Activated CD8-positive, alpha-beta T cell treated with anti-CD3 and anti-CD28 coated beads for 36 hours (primary cell): Measurements from ENCODE around the gene TBC1D2B. TPM values are rescaled to one million over a fixed set of nuclear protein-coding genes. Genes with fewer than 3 reads are reported as not detected.

ENCODE experiments used
- ATAC-seq: fragments of 200-7000 bp; cut with Tn5 transposase; one replicate; pipeline ENCODE4 v1.10.0; 2021; ENCODE audit warnings: mild to moderate bottlenecking, moderate library complexity
- CTCF ChIA-PET: fragments of 350-600 bp; sonication (Branson Sonifier 250); formaldehyde crosslinking; loops from one replicate; lab custom pipeline; 2021; ENCODE audit warnings: antibody characterized with exemption; lab: Charles Lee
- POLR2A ChIA-PET: fragments of 350-600 bp; sonication (Branson Sonifier 250); formaldehyde crosslinking; loops from one replicate; lab custom pipeline; 2021; ENCODE audit warnings: antibody characterized with exemption; lab: Charles Lee
- DNase-seq: peaks from one replicate; pipeline ENCODE4 v3.0.0-alpha.2; 2020
- H3K27ac Mint-ChIP-seq: one replicate; pipeline ENCODE4 v1.8.0; 2021; ENCODE audit warnings: mild to moderate bottlenecking, mixed read lengths
- H3K27me3 Mint-ChIP-seq: one replicate; pipeline ENCODE4 v1.8.0; 2021; ENCODE audit warnings: mixed read lengths
- H3K36me3 Mint-ChIP-seq: one replicate; pipeline ENCODE4 v1.8.0; 2021; ENCODE audit warnings: low read depth, mixed read lengths
- H3K4me1 Mint-ChIP-seq: one replicate; pipeline ENCODE4 v1.8.0; 2021; ENCODE audit warnings: low read depth, mixed read lengths
- H3K4me3 Mint-ChIP-seq: one replicate; pipeline ENCODE4 v1.8.0; 2021; ENCODE audit warnings: mild to moderate bottlenecking, moderate library complexity, mixed read lengths
- H3K9me3 Mint-ChIP-seq: one replicate; pipeline ENCODE4 v1.8.0; 2021; ENCODE audit warnings: mixed read lengths
- CTCF ChIP-seq: fragments of 200-600 bp; IDR thresholded peaks from one replicate; pipeline ENCODE4 v1.8.0; 2022; ENCODE audit warnings: antibody characterized with exemption, mild to moderate bottlenecking
- intact Hi-C: fragments of 100-400 bp; cut with micrococcal nuclease; formaldehyde crosslinking; loops from one replicate; pipeline ENCODE4 v1.10.0; 2022
- total RNA-seq, 2 experiments: library from RNA; stranded (reverse); gene quantifications; one replicate each; pipeline ENCODE4 v1.2.3, GENCODE V29; 2021

The TBC1D2B gene
- total RNA-seq, 2 experiments from 2014 or later, result 62.9 to 65.7 TPM

DNA sequence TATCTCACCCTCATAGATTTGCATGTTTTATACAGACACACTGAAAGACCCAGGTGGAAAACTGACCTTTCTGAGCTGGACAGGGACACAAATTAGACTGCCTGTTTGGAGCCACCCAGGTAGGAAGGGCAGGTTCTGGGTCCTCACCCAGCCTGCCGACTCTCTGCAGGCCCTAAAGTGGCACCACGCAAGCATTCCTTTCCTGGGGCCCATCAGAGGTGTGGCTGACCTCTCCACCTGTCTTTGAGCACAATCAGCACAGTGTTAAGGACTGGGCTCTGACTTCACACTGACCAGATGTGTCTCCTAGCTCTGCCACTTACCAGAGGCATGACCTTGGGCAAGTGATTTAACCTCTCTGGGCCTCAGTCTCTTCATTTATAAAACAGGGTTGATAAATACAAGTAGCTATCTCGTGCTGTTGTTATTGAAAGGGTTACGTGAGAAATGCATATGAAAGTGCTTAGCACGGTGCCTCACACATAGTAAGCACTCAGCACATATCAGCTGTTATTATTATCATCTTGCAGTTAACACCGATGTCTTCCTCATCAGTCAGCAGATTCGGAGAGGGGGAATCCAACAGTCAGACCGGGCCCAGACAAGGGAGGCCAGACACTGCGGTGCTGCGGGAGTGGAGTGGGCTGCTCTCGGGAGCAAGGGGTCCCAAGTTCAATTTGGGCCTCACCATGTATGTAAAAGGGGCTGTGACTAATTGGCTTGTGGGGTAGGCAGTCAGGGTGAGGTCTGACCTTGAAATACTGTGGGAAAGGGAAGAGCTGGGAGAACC is 2.0 kb upstream of the TBC1D2B start:
- H3K4me3 Mint-ChIP-seq, result no peak overlapping the region

GRCh38 chr15:78077871-78078210 is 330 bp upstream of the TBC1D2B start:
- peak; percentile 17 for ATAC-seq
- H3K4me1 Mint-ChIP-seq, result peaks cover 38% of the 10 kb centered on the region
- peaks cover 14% of the 10 kb centered on the region for H3K36me3 Mint-ChIP-seq
- TF ChIP-seq CTCF, result no peak
- H3K27me3 Mint-ChIP-seq, result no peaks in the 10 kb centered on the region
- POLR2A ChIA-PET, result interaction anchor here (1.3 to 3.3 kb wide), 3 partner anchors 26 to 43 kb away, joined by 4 to 17 read pairs (median 10); no protein-coding TSS in a partner anchor
- peak overlapping the region; percentile 80 for H3K4me3 Mint-ChIP-seq
- no peaks in the 10 kb centered on the region for H3K9me3 Mint-ChIP-seq
- peak overlapping the region; percentile 92 for H3K27ac Mint-ChIP-seq
- no peak for DNase-seq
- CTCF ChIA-PET, result interaction anchor here (1.0 to 6.5 kb wide), 4 partner anchors 33 to 67 kb away, joined by 3 to 25 read pairs (median 3); no protein-coding TSS in a partner anchor
- intact Hi-C loops, result loop anchor here (2.0 kb wide), 1 partner anchor 21 kb away; no protein-coding TSS in a partner anchor

More for the DNA sequence above, 2.0 kb upstream of the TBC1D2B start:
- ChIA-PET CTCF (interaction anchor here (1.0 to 6.5 kb wide), 5 partner anchors 26 to 112 kb away, joined by 3 to 25 read pairs (median 4); no protein-coding TSS in a partner anchor), POLR2A (interaction anchor here (1.5 kb wide), 1 partner anchor 11 kb away, joined by 4 read pairs; no protein-coding TSS in a partner anchor)
- DNase-seq (no peak), ATAC-seq (no peak)
- no peaks in the 10 kb centered on the region for H3K27me3 Mint-ChIP-seq
- intact Hi-C loops, result no loop called here
- H3K4me1 Mint-ChIP-seq, result peaks cover 37% of the 10 kb centered on the region
- no peaks in the 10 kb centered on the region for H3K9me3 Mint-ChIP-seq
- peaks cover 10% of the 10 kb centered on the region for H3K36me3 Mint-ChIP-seq
- no peak for TF ChIP-seq CTCF
- H3K27ac Mint-ChIP-seq, result peak overlapping the region; percentile 32

DNA sequence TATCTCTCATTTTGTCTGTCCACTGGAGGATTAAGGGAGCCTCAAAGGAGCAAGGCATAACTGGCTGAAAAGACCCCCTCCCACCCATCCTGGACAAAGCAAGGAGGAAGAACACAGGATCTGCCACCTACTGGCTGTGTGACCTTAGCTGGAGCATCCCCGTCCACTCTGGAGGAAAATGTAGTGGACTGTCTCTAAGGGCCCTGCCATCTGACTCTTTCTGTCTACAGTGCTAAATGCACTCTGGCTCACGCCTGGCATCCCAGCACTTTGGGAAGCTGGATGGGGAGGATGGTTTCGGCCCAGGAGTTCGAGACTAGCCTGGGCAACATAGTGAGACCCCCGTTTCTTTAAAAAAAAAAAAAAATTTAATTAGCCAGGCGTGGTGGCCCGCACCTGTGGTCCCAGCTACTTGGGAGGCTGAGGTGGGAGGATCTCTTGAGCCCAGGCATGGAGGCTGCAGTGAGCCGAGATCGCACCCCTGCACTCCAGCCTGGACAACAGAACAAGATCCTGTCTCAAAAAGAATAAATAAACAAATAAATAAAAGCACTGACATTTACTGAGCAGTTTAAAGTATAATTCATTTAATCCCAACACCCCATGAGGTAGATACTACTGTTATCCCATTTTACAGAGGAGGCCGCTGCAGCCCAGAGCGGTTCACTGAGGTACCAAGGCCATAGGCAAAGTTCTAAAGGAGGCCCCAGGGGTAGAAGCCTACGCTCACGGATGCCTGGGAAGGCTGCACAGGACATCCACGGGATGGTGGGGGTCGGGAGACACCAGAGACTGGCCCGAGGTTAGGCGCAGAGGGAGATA is 1.1 kb downstream of the TBC1D2B start:
- POLR2A ChIA-PET, result interaction anchor here (0.6 to 3.3 kb wide), 6 partner anchors 11 to 41 kb away, joined by 3 to 17 read pairs (median 4); no protein-coding TSS in a partner anchor
- Mint-ChIP-seq H3K9me3 (no peaks in the 10 kb centered on the region), H3K4me1 (peaks cover 42% of the 10 kb centered on the region), H3K4me3 (peak overlapping the region; percentile 91), H3K36me3 (peaks cover 15% of the 10 kb centered on the region), H3K27ac (peak overlapping the region; percentile 88), H3K27me3 (no peaks in the 10 kb centered on the region)
- CTCF ChIA-PET, result interaction anchor here (0.9 to 6.5 kb wide), 5 partner anchors 10 to 65 kb away, joined by 3 to 25 read pairs (median 3); no protein-coding TSS in a partner anchor
- intact Hi-C loops, result loop anchor here (2.0 kb wide), 1 partner anchor 20 kb away; no protein-coding TSS in a partner anchor
- TF ChIP-seq CTCF, result no peak
- ATAC-seq (peak; percentile 26), DNase-seq (peak; percentile 31)

DNA sequence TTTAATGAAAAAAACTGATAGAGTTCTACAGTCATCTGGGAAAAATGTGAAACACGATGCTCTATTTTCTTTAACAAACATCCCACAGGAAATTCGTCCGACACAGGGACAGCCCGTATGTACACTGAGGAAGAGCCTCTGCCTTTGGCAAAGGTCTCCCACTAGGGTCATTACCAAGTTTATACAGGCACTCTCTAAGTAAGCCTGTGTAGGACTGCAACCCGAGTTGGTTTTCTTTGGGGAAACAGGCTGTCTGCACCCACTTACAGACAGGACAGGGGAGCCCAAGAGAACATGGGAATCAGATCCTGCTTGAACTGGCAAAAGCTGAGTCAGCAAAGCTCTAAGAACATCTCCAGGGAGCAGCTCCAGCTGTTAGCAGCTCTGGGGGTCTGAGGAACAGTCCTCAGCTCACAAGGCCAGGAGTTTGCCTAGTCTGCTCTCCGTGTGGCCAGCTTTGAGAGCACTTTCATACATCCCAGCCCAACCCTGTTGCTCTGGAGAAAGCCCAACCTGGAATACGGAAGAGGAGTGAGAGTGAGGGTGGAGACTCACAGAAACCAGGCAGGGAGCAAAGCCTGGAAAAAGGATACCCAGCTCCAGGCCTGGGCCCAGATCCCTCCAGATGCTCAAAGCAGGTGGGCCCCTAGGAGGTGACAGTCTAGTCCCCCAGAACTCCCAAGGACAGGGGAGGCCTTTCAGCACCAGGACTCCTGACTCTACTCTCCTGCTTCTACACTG is 1.9 kb downstream of the TBC1D2B start:
- intact Hi-C loops, result loop anchor here (2.0 kb wide), 1 partner anchor 19 kb away; no protein-coding TSS in a partner anchor
- ATAC-seq, result no peak
- POLR2A ChIA-PET, result interaction anchor here (0.6 to 3.3 kb wide), 5 partner anchors 10 to 41 kb away, joined by 3 to 17 read pairs (median 4); no protein-coding TSS in a partner anchor
- no peak for TF ChIP-seq CTCF
- DNase-seq, result no peak
- Mint-ChIP-seq H3K36me3 (peaks cover 17% of the 10 kb centered on the region), H3K27ac (peak overlapping the region; percentile 88), H3K27me3 (no peaks in the 10 kb centered on the region), H3K4me1 (peaks cover 46% of the 10 kb centered on the region), H3K4me3 (peak overlapping the region; percentile 91), H3K9me3 (no peaks in the 10 kb centered on the region)
- CTCF ChIA-PET, result interaction anchor here (0.7 to 6.5 kb wide), 7 partner anchors 9 to 116 kb away, joined by 3 to 25 read pairs (median 3); no protein-coding TSS in a partner anchor
